IMR-90 (cell line): Measurements from ENCODE around the gene PTPRN2. TPM values are rescaled to one million over a fixed set of nuclear protein-coding genes. Genes with fewer than 3 reads are reported as not detected.

Experiments used
- ATAC-seq: fragments of 200-7000 bp; cut with Tn5 transposase; 2 replicates; pipeline ENCODE4 v1.9.1; 2020; ENCODE audit warnings: low read depth, mild to moderate bottlenecking, moderate library complexity
- BruUV-seq: library from RNA; stranded (reverse); fragments of 400-500 nt; replicated peaks from 2 replicates; lab custom pipeline; 2021; lab: Mats Ljungman, UMichigan
- CTCF ChIA-PET: fragments of 300-600 bp; formaldehyde crosslinking; extraction: SDS; loops from one replicate; lab custom pipeline; 2021; ENCODE audit warnings: antibody characterized with exemption; lab: Yijun Ruan, JAX
- POLR2A ChIA-PET: fragments of 300-600 bp; sonication (Branson Sonifier 250); formaldehyde crosslinking; loops from one replicate; lab custom pipeline; 2022; ENCODE audit warnings: antibody characterized with exemption; ENCODE audit not compliant: unreplicated experiment; lab: Charles Lee
- DNase-seq: peaks from one replicate; pipeline ENCODE4 v3.0.0; 2013
- H2AFZ ChIP-seq: replicated peaks from 2 replicates; pipeline ENCODE3; 2013; ENCODE audit warnings: low read length, mild to moderate bottlenecking; ENCODE audit not compliant: poor library complexity
- H2AK5ac ChIP-seq: 2 replicates; pipeline ENCODE4 v1.6.1; 2013; ENCODE audit warnings: low read depth, low read length, inconsistent platforms
- H2AK9ac ChIP-seq: replicated peaks from 2 replicates; pipeline ENCODE3; 2013; ENCODE audit warnings: mild to moderate bottlenecking, low read depth, low read length, moderate library complexity; ENCODE audit not compliant: poor library complexity
- H2BK120ac ChIP-seq: 2 replicates; pipeline ENCODE4 v1.6.1; 2013; ENCODE audit warnings: low read depth, low read length, inconsistent platforms
- H2BK15ac ChIP-seq: 3 replicates; pipeline ENCODE4 v1.6.1; 2013; ENCODE audit warnings: low read depth, low read length, inconsistent platforms
- H2BK20ac ChIP-seq: 2 replicates; pipeline ENCODE4 v1.6.1; 2013; ENCODE audit warnings: low read depth, mild to moderate bottlenecking, inconsistent platforms, low read length, moderate library complexity
- H2BK5ac ChIP-seq: 2 replicates; pipeline ENCODE4 v1.6.1; 2013; ENCODE audit warnings: mild to moderate bottlenecking, low read depth, low read length, inconsistent platforms; ENCODE audit not compliant: poor library complexity, severe bottlenecking
- H3K14ac ChIP-seq: replicated peaks from 2 replicates; pipeline ENCODE4 v1.6.1; 2013; ENCODE audit warnings: low read depth, low read length, inconsistent platforms
- H3K18ac ChIP-seq: 2 replicates; pipeline ENCODE4 v1.6.1; 2013; ENCODE audit warnings: low read depth, low read length, control low read depth
- H3K23ac ChIP-seq: 2 replicates; pipeline ENCODE4 v1.6.1; 2013; ENCODE audit warnings: low read depth, low read length, inconsistent platforms
- H3K27ac ChIP-seq: 2 replicates; pipeline ENCODE4 v1.5.1; 2013; ENCODE audit warnings: mild to moderate bottlenecking, control low read depth, low read length; ENCODE audit not compliant: insufficient read depth
- H3K27me3 ChIP-seq: 2 replicates; pipeline ENCODE4 v1.6.1; 2013; ENCODE audit warnings: low read length; ENCODE audit not compliant: control insufficient read depth, insufficient read depth
- H3K36me3 ChIP-seq: 2 replicates; pipeline ENCODE4 v1.6.1; 2013; ENCODE audit warnings: low read length, mixed read lengths; ENCODE audit not compliant: control insufficient read depth, insufficient read depth
- H3K4ac ChIP-seq: 2 replicates; pipeline ENCODE4 v1.6.1; 2013; ENCODE audit warnings: low read depth, low read length, inconsistent platforms
- H3K4me1 ChIP-seq: 2 replicates; pipeline ENCODE4 v1.6.1; 2013; ENCODE audit warnings: low read length, mixed read lengths; ENCODE audit not compliant: control insufficient read depth, insufficient read depth
- H3K4me2 ChIP-seq: 2 replicates; pipeline ENCODE4 v1.6.1; 2013; ENCODE audit warnings: low read depth, mild to moderate bottlenecking, control low read depth, low read length, moderate library complexity
- H3K4me3 ChIP-seq: 2 replicates; pipeline ENCODE4 v1.5.1; 2013; ENCODE audit warnings: low read depth, mild to moderate bottlenecking, control low read depth, low read length, moderate library complexity; ENCODE audit not compliant: insufficient read depth
- H3K56ac ChIP-seq: 2 replicates; pipeline ENCODE4 v1.6.1; 2013; ENCODE audit warnings: low read length, inconsistent platforms; ENCODE audit not compliant: insufficient read depth; ENCODE audit errors: extremely low read depth
- H3K79me1 ChIP-seq, 2 experiments: 2 replicates each; pipeline ENCODE4 v1.6.1; 2013; ENCODE audit warnings: low read length in 2 of 2, inconsistent platforms in 1 of 2, low read depth in 1 of 2
- H3K9ac ChIP-seq: 2 replicates; pipeline ENCODE4 v1.6.1; 2013; ENCODE audit warnings: low read depth, low read length, control low read depth
- H3K9me1 ChIP-seq: 2 replicates; pipeline ENCODE4 v1.6.1; 2013; ENCODE audit warnings: low read length, inconsistent platforms; ENCODE audit not compliant: insufficient read depth
- H3K9me3 ChIP-seq: 2 replicates; pipeline ENCODE4 v1.6.1; 2013; ENCODE audit warnings: low read length; ENCODE audit not compliant: control insufficient read depth, insufficient read depth
- H4K20me1 ChIP-seq: 2 replicates; pipeline ENCODE4 v1.6.1; 2013; ENCODE audit warnings: low read length, inconsistent platforms; ENCODE audit not compliant: insufficient read depth
- H4K5ac ChIP-seq: 2 replicates; pipeline ENCODE4 v1.6.1; 2013; ENCODE audit warnings: mild to moderate bottlenecking, low read depth, low read length, control low read depth
- H4K8ac ChIP-seq, 2 experiments: 2 replicates each; pipeline ENCODE4 v1.6.1; 2013; ENCODE audit warnings: low read depth in 2 of 2, low read length in 2 of 2, control low read depth in 1 of 2, inconsistent platforms in 1 of 2
- H4K91ac ChIP-seq: 2 replicates; pipeline ENCODE4 v1.6.1; 2013; ENCODE audit warnings: low read depth, low read length, inconsistent platforms; ENCODE audit not compliant: insufficient read depth
- WGBS, 2 experiments: methylation state at CpG; one replicate each; pipeline versions ENCODE4 v1.1.5 to v1.1.7; 2013; ENCODE audit warnings: missing lambda C conversion rate in 2 of 2; ENCODE audit not compliant: insufficient read length in 1 of 2; ENCODE audit errors: extremely low coverage in 2 of 2; 5-methylcytosine and 5-hydroxymethylcytosine counted together
- dilution Hi-C: fragments of 300-500 bp; cut with HindIII; formaldehyde crosslinking; loops from one replicate; pipeline ENCODE4 v1.14.3; 2018; ENCODE audit warnings: low sequenced_read_pairs; ENCODE audit not compliant: unreplicated experiment
- in situ Hi-C: fragments of 300-500 bp; cut with MboI; formaldehyde crosslinking; loops from 3 replicates; pipeline ENCODE4 v1.14.3; 2019; ENCODE audit warnings: low sequenced_read_pairs, inconsistent platforms, mixed read lengths
- intact Hi-C: fragments of 100-400 bp; cut with micrococcal nuclease; formaldehyde crosslinking; loops from 2 replicates; pipeline ENCODE4 v1.10.0; 2022
- polyA plus RNA-seq, 3 experiments: library from polyadenylated mRNA; depleted of rRNA; stranded (reverse); fragments of >200 nt; gene quantifications; 2 replicates each; pipeline ENCODE4 v1.2.3, GENCODE V29; 2012; ENCODE audit warnings: low replicate concordance in 1 of 3
- total RNA-seq: library from RNA; depleted of rRNA; stranded (reverse); fragments of >200 nt; gene quantifications from 2 replicates; pipeline ENCODE4 v1.2.3, GENCODE V29; 2012
- TF ChIP-seq, protein P1 (sequence below): conservative IDR thresholded peaks from 2 replicates; pipeline ENCODE4 v1.5.1; 2012; ENCODE audit warnings: mild to moderate bottlenecking, low read depth, low read length, improper control_type of control experiment

Gene PTPRN2
- total and polyA plus RNA-seq, 2 of the 4 experiments (the other 2 are of a cell fraction), result 0.03 TPM; not detected in 1

DNA sequence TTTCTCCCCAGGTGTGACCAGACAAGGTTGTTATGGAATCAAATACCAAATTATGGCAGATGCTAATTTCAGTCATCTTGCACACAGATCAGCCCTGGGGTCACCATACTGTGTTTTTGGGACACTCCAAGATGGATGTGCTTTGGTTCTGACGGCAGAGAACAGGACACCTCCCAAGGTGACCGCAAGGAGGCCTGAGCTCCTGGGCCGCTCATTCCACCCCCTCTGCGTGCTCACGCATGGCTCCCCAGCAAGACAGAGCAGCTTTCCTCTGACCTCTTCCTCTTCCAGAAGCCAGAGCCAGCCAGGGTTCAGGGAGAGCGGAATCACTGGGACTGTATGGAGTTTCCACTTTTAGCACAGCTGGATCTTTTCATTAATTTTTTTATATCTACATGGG is 848.0 kb downstream of the PTPRN2 start:
- H4K91ac ChIP-seq, result no peak overlapping the region
- H2BK15ac ChIP-seq, result no peak overlapping the region
- H2AK9ac ChIP-seq, result no peak overlapping the region
- no peak overlapping the region for H3K4me2 ChIP-seq
- no peak overlapping the region for H3K27ac ChIP-seq
- in situ Hi-C loops, result no loop called here
- intact Hi-C loops, result no loop called here
- H3K14ac ChIP-seq, result no peak overlapping the region
- ATAC-seq (no peak), DNase-seq (no peak)
- no peak overlapping the region for H3K9ac ChIP-seq
- no peak overlapping the region for H2BK20ac ChIP-seq
- H4K8ac ChIP-seq, result no peak overlapping the region
- H3K4ac ChIP-seq, result no peak overlapping the region
- no peaks in the 10 kb centered on the region for H4K20me1 ChIP-seq
- TF ChIP-seq, protein P1, sequence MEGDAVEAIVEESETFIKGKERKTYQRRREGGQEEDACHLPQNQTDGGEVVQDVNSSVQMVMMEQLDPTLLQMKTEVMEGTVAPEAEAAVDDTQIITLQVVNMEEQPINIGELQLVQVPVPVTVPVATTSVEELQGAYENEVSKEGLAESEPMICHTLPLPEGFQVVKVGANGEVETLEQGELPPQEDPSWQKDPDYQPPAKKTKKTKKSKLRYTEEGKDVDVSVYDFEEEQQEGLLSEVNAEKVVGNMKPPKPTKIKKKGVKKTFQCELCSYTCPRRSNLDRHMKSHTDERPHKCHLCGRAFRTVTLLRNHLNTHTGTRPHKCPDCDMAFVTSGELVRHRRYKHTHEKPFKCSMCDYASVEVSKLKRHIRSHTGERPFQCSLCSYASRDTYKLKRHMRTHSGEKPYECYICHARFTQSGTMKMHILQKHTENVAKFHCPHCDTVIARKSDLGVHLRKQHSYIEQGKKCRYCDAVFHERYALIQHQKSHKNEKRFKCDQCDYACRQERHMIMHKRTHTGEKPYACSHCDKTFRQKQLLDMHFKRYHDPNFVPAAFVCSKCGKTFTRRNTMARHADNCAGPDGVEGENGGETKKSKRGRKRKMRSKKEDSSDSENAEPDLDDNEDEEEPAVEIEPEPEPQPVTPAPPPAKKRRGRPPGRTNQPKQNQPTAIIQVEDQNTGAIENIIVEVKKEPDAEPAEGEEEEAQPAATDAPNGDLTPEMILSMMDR, result no peak
- H3K4me1 ChIP-seq, result no peaks in the 10 kb centered on the region
- H3K79me1 ChIP-seq, result no peaks in the 10 kb centered on the region
- dilution Hi-C loops, result no loop called here
- no peak overlapping the region for H2BK120ac ChIP-seq
- CTCF ChIA-PET, result interaction anchor here (0.6 kb wide), 1 partner anchor 295 kb away, joined by 3 read pairs; no protein-coding TSS in a partner anchor
- no peak overlapping the region for H3K23ac ChIP-seq
- H3K9me1 ChIP-seq, result no peaks in the 10 kb centered on the region
- no peak overlapping the region for H3K56ac ChIP-seq
- H2AFZ ChIP-seq, result no peak overlapping the region
- H3K9me3 ChIP-seq, result peaks cover 63% of the 10 kb centered on the region
- no peaks in the 10 kb centered on the region for H3K36me3 ChIP-seq
- no peak overlapping the region for H2AK5ac ChIP-seq
- no peak overlapping the region for H2BK5ac ChIP-seq
- no CpG with 5 or more reads among the region's 6 CpGs for WGBS, 2 experiments
- H4K5ac ChIP-seq, result no peak overlapping the region
- no peaks in the 10 kb centered on the region for H3K27me3 ChIP-seq
- no TSS peak for BruUV-seq
- no peak overlapping the region for H3K4me3 ChIP-seq
- no peak overlapping the region for H3K18ac ChIP-seq
- POLR2A ChIA-PET, result no interaction called here
